K562 (cell line): ENCODE measurements around the gene CBX1. TPM values are rescaled to one million over a fixed set of nuclear protein-coding genes. Genes with fewer than 3 reads are reported as not detected.

Experiments used
- ASH1L ChIP-seq: fragments of 450-650 bp; IDR thresholded peaks from 2 replicates; pipeline ENCODE4 v1.6.1; 2018; ENCODE audit warnings: borderline replicate concordance, mild to moderate bottlenecking, low read depth; ENCODE audit not compliant: partially characterized antibody
- ATF1 ChIP-seq, 2 experiments: fragments of 450-650 bp in 1 of 2; IDR thresholded peaks; 2 replicates each; pipeline ENCODE4 v1.6.1; 2016; ENCODE audit warnings: missing compliant biosample characterization in 1 of 2, missing genetic modification characterization in 1 of 2
- ELF1 ChIP-seq: fragments of 200-800 bp; sonication (Bioruptor generic); IDR thresholded peaks from 2 replicates; pipeline ENCODE4 v1.6.1; 2016; ENCODE audit warnings: missing genetic modification characterization, missing compliant biosample characterization
- FOSL1 ChIP-seq: fragments of 200-800 bp; sonication (Bioruptor generic); conservative IDR thresholded peaks from 2 replicates; pipeline ENCODE4 v1.6.1; 2016; ENCODE audit warnings: missing genetic modification characterization, missing compliant biosample characterization
- MBD2 ChIP-seq: sonication (generic); IDR thresholded peaks from 2 replicates; pipeline ENCODE4 v1.6.1; 2016; ENCODE audit warnings: low read depth, borderline replicate concordance
- MEF2D ChIP-seq: conservative IDR thresholded peaks from 2 replicates; pipeline ENCODE4 v1.6.1; 2016; ENCODE audit warnings: low read depth, missing genetic modification characterization, missing compliant biosample characterization
- NR1H2 ChIP-seq: sonication (generic); formaldehyde crosslinking; IDR thresholded peaks from 2 replicates; pipeline ENCODE4 v1.4.0; 2020; ENCODE audit warnings: mild to moderate bottlenecking, missing genetic modification reagents
- NRF1 ChIP-seq, 2 experiments: fragments of 450-650 bp; IDR thresholded peaks in 1 of 2; conservative IDR thresholded peaks in 1 of 2; 2 replicates each; pipeline ENCODE4 v1.6.1; 2014; ENCODE audit warnings: mild to moderate bottlenecking in 2 of 2
- PHF20 ChIP-seq: fragments of 450-650 bp; IDR thresholded peaks from 2 replicates; pipeline ENCODE4 v1.6.1; 2018; ENCODE audit not compliant: partially characterized antibody
- PHF8 ChIP-seq: fragments of 200-600 bp; sonication (generic); IDR thresholded peaks from 2 replicates; pipeline ENCODE4 v1.6.1; 2012; ENCODE audit warnings: mixed run types, mild to moderate bottlenecking, inconsistent platforms, low read length, moderate library complexity, borderline replicate concordance
- POLR2AphosphoS2 ChIP-seq: IDR thresholded peaks from 2 replicates; pipeline ENCODE4 v1.6.1; 2012; ENCODE audit warnings: low read length, improper control_type of control experiment
- PPARD ChIP-seq: fragments of 250-450 bp; sonication (Bioruptor Pico); IDR thresholded peaks from 2 replicates; pipeline ENCODE4 v1.8.0; 2022; ENCODE audit warnings: inconsistent platforms, mild to moderate bottlenecking, moderate library complexity
- PTBP1 ChIP-seq: fragments of 200-400 bp; formaldehyde crosslinking; IDR thresholded peaks from 2 replicates; pipeline ENCODE4 v1.6.1; 2017; ENCODE audit warnings: low read depth, low read length
- RBM14 ChIP-seq: fragments of 200-400 bp; formaldehyde crosslinking; IDR thresholded peaks from 2 replicates; pipeline ENCODE4 v1.6.1; 2018; ENCODE audit warnings: low read depth, mild to moderate bottlenecking, low read length, moderate library complexity, borderline replicate concordance; ENCODE audit not compliant: insufficient read depth
- SIN3B ChIP-seq: fragments of 450-650 bp; IDR thresholded peaks from 2 replicates; pipeline ENCODE4 v1.6.1; 2017; ENCODE audit warnings: low read depth, mild to moderate bottlenecking, moderate library complexity
- SMARCA4 ChIP-seq: fragments of 450-650 bp; IDR thresholded peaks from 2 replicates; pipeline ENCODE4 v1.6.1; 2016
- SPI1 ChIP-seq: IDR thresholded peaks from 2 replicates; pipeline ENCODE4 v1.6.1; 2011; ENCODE audit warnings: low read depth, low read length, control low read depth, borderline replicate concordance
- SRSF9 ChIP-seq: fragments of 200-400 bp; formaldehyde crosslinking; IDR thresholded peaks from 2 replicates; pipeline ENCODE4 v1.6.1; 2017; ENCODE audit warnings: low read depth, low read length, borderline replicate concordance
- ZBED1 ChIP-seq: IDR thresholded peaks from 2 replicates; pipeline ENCODE4 v1.6.1; 2014
- ZNF436 ChIP-seq: fragments of 250-450, 450-650 bp; sonication (Bioruptor Pico); formaldehyde crosslinking; IDR thresholded peaks from 2 replicates; pipeline ENCODE4 v1.7.0; 2020; ENCODE audit warnings: mild to moderate bottlenecking
- ZNF445 ChIP-seq: fragments of 250-450 bp; sonication (Bioruptor Pico); IDR thresholded peaks from 2 replicates; pipeline ENCODE4 v1.4.0; 2020; ENCODE audit warnings: low read depth, mild to moderate bottlenecking, moderate library complexity
- ZSCAN32 ChIP-seq: fragments of 450-650 bp; formaldehyde crosslinking; IDR thresholded peaks from 2 replicates; pipeline ENCODE4 v1.4.0; 2020; ENCODE audit warnings: mild to moderate bottlenecking, moderate library complexity
- polyA plus RNA-seq, 8 experiments: library from polyadenylated mRNA; depleted of rRNA in 4 of 8; stranded (reverse) in 5 of 8; unstranded in 3 of 8; fragments of >200 nt; fragmentation: Nextera tagmentation in 2 of 8; fragmentation: Illumina TruSeq in 1 of 8; extraction: Ambion mirVana in 2 of 8; extraction: Trizol in 1 of 8; gene quantifications; 2 replicates each; pipeline versions ENCODE4 v1.2.1 to v1.2.3, GENCODE V29; 2011 to 2014; ENCODE audit warnings: inconsistent platforms in 1 of 8, missing spikeins in 1 of 8
- total RNA-seq, 7 experiments: library from RNA; depleted of rRNA in 6 of 7; stranded (reverse); fragments of >200 nt in 6 of 7; fragmentation: Illumina TruSeq in 2 of 7; extraction: Trizol in 2 of 7; gene quantifications; 2 replicates each; pipeline versions ENCODE4 v1.2.1 to v1.2.3, GENCODE V29; 2011 to 2021; ENCODE audit warnings: low replicate concordance in 1 of 7
- TF ChIP-seq, protein P1 (sequence below): IDR thresholded peaks from 2 replicates; pipeline ENCODE4 v1.6.1; 2012; ENCODE audit warnings: low read depth, low read length, improper control_type of control experiment, borderline replicate concordance
- TF ChIP-seq, protein P2 (sequence below), 2 experiments: IDR thresholded peaks; 2 replicates each; pipeline ENCODE4 v1.6.1; 2011; ENCODE audit warnings: borderline replicate concordance in 1 of 2, control low read depth in 1 of 2, low read depth in 1 of 2, low read length in 1 of 2, mild to moderate bottlenecking in 1 of 2, mixed read lengths in 1 of 2, moderate library complexity in 1 of 2; ENCODE audit not compliant: insufficient read depth in 1 of 2, insufficient read length in 1 of 2, poor library complexity in 1 of 2, severe bottlenecking in 1 of 2; ENCODE audit errors: extremely low read depth in 1 of 2
- TF ChIP-seq, protein P3 (sequence below): sonication (generic); formaldehyde crosslinking; IDR thresholded peaks from 2 replicates; pipeline ENCODE4 v1.8.0; 2022; ENCODE audit warnings: mild to moderate bottlenecking, low read depth, missing genetic modification reagents

The CBX1 gene
- total and polyA plus RNA-seq, 9 of the 15 experiments (the other 6 are each of a cell fraction or from before 2014, with no cell fraction given), result 10.6 to 95.7 (median 52.7) TPM

DNA sequence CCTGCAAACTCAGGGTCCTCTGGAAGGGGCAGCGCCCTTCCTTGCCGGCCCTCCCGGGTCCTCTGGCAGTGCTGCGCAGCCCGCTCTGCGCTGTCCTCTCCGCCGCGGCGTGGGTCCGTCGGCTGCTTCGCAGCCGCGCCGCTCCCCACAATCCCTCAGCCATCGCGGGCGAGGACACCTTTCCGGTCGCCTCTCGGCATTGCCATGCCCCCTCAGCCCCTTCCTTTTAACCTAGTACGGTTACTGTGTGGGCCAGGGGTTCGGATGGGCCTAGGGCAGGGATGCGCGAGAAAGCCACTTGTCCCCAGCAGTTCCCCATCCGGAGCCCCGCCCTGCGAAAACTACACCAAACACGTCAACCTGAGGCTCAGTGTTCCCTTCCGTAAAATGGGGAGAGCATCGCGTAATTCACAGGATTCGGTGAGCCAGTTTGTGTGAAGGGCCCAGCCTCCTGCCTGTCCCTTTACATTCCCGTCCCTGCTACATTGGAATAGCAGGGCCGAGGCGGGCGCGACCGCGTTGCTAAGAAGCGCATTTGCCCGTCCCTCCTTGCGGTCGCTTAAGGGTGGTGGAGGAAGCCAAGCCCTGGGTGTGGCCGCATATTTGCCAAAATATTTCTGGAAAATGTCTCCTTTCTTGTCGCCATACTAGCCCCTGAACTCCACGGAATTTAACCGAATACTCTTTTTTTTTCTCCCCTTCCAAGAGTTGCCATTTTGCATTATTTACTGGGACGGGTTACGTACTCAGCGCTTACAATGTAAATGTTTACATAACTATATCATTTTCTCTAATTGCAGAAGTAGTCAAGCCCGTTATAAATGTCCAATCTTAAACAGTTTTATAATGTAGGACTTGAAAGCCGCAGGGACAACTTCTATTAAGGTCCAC, 76.9 kb downstream of the CBX1 start (continued):
- TF ChIP-seq NR1H2 (CRISPR knock-in tag) (no peak), SIN3B (0 out of 2 replicates have a peak, but pooled peaks have one; percentile 4), PTBP1 (peak; percentile 88), PHF20 (peak; percentile 60), ATF1 (CRISPR knock-in tag; IDR thresholded peaks at IDR 0.05) (no peak), ATF1 (tag; IDR thresholded peaks at IDR 0.05) (peak; percentile 78), POLR2AphosphoS2 (no peak), SPI1 (no peak), RBM14 (0 out of 2 replicates have a peak, but pooled peaks have one; percentile 8), ZNF445 (CRISPR knock-in tag) (no peak), ASH1L (no peak), PHF8 (peak; percentile 27; the same call in 1 of the 2 replicates), ZSCAN32 (CRISPR knock-in tag) (no peak), SRSF9 (no peak), ELF1 (tag) (no peak), MBD2 (no peak), ZNF436 (no peak), NRF1 (conservative IDR thresholded peaks at IDR 0.05 in 1 of 2, IDR thresholded peaks at IDR 0.05 in 1 of 2) (no peak), ZBED1 (no peak), FOSL1 (tag) (peak; percentile 16; the same call in 1 of the 2 replicates), MEF2D (no peak), PPARD (CRISPR knock-in tag) (no peak), SMARCA4 (no peak)
- TF ChIP-seq, protein P1, sequence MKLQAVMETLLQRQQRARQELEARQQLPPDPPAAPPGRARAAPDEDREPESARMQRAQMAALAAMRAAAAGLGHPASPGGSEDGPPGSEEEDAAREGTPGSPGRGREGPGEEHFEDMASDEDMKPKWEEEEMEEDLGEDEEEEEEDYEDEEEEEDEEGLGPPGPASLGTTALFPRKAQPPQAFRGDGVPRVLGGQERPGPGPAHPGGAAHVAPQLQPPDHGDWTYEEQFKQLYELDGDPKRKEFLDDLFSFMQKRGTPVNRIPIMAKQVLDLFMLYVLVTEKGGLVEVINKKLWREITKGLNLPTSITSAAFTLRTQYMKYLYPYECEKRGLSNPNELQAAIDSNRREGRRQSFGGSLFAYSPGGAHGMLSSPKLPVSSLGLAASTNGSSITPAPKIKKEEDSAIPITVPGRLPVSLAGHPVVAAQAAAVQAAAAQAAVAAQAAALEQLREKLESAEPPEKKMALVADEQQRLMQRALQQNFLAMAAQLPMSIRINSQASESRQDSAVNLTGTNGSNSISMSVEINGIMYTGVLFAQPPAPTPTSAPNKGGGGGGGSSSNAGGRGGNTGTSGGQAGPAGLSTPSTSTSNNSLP, result no peak
- TF ChIP-seq, protein P2, sequence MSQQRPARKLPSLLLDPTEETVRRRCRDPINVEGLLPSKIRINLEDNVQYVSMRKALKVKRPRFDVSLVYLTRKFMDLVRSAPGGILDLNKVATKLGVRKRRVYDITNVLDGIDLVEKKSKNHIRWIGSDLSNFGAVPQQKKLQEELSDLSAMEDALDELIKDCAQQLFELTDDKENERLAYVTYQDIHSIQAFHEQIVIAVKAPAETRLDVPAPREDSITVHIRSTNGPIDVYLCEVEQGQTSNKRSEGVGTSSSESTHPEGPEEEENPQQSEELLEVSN (IDR thresholded peaks at IDR 0.05; ENCODE audit: borderline replicate concordance in 1 of 2, extremely low read depth in 1 of 2, insufficient read depth in 1 of 2, insufficient read length in 1 of 2, low read depth in 1 of 2, low read length in 1 of 2, poor library complexity in 1 of 2, severe bottlenecking in 1 of 2), result no peak
- TF ChIP-seq, protein P3, sequence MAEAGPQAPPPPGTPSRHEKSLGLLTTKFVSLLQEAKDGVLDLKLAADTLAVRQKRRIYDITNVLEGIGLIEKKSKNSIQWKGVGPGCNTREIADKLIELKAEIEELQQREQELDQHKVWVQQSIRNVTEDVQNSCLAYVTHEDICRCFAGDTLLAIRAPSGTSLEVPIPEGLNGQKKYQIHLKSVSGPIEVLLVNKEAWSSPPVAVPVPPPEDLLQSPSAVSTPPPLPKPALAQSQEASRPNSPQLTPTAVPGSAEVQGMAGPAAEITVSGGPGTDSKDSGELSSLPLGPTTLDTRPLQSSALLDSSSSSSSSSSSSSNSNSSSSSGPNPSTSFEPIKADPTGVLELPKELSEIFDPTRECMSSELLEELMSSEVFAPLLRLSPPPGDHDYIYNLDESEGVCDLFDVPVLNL, result no peak
